Fibroblast of peridontal ligament (primary cell): ENCODE data around the gene SVOPL.
A peak's percentile ranks its signal among the peaks of the same experiment; 100 is the strongest.

Experiments
- DNase-seq: peaks from one replicate; pipeline ENCODE4 v3.0.0-alpha.2; 2010; ENCODE audit errors: extremely low read depth

SVOPL gene

DNA sequence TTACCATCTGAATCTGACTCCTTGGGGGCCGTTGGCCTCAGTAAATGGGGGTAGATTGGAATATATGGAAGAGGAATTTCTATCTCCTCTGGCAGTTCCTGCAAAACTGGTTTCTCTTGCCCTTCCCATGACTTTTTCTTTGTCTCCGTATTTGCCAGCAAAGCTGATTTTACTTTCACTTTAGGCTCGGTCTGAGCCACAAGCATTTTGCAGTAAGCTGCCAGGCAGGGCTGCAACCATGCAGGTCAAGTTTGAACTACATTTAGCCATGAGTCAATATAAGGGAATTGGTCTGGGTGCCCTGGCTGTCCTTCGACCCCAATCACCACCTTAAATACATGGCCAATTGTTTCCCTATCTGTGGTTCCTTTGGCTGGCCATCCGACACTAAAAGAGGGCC, 136.8 kb downstream of the SVOPL start:
- DNase-seq = peak; percentile 21

DNA sequence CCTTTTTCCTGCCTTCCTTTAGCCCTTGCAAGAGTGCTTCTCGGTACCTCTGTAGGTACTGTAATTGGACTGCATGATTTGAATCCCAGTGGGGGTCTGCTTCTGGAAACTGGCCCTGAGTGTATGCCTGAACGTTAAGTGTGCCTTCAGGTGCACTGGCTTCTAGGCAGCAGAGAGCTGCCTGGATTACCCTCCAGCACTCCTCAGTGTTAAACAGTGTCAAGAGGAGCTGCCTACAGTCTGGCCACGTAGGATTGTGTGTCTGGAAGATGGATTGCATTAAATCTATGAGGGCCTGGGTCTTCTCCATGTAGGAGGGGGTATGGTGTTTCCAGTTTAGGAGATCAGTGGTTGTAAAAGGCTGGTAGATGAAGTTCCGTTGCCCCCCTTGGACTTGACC, 137.4 kb downstream of the SVOPL start:
- DNase-seq = no peak

DNA sequence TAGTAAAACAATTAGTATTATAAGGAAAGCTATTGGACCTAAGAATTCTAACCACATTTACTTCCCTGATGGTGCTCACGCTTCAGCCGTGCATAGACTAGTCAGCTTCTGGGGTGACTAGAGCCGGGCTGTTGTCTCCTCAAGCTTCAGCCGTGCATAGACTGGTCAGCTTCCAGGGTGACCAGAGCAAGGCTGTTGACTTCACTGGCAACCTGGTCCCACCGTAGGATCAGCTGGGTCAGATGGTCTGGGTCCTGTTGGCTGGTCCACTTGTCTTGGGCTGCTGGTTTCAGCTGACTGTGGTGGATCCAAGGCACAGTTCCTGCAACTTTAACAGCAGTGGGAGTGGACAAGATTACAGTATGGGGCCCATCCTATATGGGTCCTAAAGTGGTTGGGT, 141.7 kb downstream of the SVOPL start:
- DNase-seq = no peak

DNA sequence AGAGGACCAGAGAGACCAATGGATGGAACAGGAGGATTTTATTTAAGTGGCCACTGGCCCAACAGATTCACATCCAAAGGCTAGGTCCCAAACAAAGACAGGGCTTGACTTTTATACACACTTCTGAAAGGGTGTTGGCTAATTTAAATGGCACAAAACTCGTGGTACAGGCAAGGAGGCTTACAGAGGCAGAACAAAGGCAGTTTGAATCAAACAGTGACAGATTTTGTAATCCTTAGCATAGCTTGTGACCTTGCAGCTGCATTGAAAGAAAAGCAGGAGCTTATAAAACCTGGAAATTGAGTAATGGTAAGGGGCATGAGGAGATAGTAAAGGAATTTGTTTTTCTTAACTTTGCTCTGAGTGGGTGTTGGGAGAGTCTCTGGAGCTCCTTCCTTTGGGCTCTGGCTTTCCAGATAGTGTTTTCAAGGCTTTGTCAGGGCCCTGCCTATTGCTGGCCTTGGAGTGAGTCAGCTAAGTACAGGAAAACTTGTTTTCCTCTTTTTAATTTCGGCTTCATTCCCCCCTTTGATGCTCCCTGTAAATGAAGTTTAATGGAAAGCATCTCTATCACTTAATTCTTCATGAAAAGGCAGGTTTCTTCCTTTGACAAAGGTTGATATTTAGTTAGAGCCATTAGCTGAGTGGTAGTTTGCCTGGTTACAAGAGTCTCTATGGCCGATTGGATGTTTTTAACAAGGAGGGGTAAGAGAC, 144.2 kb downstream of the SVOPL start:
- DNase-seq = peak; percentile 10

DNA sequence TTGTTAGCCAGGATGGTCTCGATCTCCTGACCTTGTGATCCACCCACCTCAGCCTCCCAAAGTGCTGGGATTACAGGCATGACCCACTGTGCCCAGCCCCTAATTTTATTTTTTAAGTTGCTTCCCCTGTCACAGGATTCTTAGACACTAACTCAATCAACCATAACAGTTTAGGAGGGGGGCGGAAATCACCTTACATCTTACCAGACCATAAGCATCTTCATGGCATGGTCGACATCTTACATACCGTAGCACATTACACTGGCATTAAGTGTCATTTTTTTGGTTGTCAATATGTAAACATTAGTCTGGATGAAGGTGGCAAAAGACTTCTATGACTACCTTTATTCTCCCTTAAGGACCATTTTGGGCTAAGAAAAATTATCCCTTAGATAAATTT, 145.5 kb downstream of the SVOPL start:
- no peak for DNase-seq

DNA sequence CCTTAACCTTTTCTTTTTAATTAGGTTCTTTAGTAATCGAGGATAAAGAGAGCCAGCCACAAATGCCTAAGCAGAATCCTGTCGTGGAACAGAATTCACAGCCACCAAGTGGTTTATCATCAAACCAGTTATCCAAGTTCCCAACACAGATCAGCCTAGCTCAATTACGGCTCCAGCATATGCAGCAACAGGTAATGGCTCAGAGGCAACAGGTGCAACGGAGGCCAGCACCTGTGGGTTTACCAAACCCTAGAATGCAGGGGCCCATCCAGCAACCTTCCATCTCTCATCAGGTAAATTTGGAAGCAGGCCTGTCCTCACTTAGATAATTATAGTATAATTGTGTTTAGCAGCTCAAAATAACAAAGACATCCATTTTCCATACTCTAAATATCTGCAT, 146.5 kb downstream of the SVOPL start:
- DNase-seq = no peak

DNA sequence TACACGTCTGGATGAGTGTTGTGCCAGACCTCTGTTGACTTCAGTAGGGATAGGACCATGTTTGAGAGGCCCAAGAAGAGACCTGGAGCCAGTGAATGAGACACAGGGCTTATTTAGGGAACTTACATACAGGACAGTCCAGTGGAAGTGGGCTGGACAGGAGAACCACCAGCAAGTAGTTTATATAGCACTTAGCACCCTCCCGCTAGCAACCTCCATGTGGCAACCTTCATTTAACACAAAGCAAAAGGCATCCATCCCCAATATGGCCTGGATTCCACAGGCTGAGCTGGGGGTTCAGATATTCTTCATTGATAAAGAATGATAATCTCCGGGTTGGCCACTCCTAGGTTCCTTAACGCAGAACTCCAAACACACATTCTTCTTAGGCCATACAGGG, 147.4 kb downstream of the SVOPL start:
- no peak for DNase-seq

DNA sequence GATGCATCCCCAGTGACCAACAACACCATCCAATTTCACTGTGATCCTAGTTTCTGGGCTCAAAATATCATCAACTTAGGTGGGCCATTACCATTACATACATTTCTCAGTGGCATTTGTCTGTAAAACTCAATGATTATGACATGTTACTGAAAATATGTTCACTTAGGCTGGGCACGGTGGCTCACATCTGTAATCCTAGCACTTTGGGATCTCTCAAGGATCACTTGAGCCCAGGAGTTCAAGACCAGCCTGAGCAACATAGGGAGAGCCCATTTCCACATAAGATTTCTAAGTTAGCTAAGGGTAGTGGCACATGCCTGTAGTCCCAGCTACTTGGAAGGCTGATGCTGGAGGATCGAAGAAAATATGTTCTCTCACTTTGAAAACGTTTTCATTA, 150.1 kb downstream of the SVOPL start:
- DNase-seq = no peak

DNA sequence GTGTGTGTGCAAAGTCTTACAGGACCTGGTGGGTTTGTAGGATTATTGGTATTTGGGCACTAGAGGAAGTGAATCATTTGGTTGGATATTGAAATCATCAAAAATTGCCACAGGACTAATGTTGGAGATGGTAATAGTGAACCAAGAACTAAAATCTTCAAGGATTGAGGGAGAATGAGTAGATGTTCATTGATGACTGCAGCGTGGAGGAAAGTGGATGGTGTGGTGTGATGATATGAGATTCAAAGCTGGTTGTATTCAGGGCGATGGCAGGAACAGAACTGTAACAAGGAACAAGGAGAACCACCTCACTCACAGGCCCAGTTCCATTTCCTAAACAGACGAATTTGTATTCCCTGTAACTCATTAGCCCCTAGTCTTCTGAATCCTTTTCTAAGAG, 150.8 kb downstream of the SVOPL start:
- no peak for DNase-seq

DNA sequence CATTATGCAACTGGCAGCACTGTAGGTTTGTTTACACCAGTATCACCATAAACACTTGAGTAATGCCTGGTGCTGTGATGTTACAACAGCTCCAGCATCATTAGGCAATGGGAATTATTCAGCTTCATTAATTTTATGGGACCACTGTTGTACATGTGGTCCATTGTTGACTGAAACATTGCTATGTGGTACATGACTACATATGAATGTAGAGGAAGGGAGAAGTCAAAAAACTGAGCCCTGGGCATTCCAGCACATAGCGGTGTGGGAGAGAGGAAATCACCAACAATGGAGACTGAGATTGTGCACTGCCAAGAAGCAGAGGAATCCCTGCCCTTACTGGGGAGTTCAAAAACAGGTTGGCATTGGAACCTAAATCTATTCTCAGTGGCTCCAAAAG, 152.1 kb downstream of the SVOPL start:
- DNase-seq = no peak

DNA sequence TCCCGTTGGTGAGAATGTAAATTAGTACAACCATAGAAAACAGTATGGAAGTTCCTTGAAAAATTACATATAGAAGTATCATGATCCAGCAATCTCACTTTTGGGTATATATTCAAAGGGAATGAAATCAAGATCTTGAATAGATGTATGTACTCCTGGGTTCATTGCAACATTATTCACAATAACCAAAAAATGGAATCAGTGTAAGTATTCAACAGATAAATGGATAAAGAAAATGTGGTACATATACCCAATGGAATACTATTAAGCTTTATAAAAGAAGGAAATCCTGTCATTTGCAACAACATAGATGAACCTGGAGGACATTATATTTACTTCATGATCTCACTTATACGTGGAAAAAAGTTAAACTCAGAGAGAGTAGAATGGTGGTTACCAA, 154.3 kb downstream of the SVOPL start:
- no peak for DNase-seq

DNA sequence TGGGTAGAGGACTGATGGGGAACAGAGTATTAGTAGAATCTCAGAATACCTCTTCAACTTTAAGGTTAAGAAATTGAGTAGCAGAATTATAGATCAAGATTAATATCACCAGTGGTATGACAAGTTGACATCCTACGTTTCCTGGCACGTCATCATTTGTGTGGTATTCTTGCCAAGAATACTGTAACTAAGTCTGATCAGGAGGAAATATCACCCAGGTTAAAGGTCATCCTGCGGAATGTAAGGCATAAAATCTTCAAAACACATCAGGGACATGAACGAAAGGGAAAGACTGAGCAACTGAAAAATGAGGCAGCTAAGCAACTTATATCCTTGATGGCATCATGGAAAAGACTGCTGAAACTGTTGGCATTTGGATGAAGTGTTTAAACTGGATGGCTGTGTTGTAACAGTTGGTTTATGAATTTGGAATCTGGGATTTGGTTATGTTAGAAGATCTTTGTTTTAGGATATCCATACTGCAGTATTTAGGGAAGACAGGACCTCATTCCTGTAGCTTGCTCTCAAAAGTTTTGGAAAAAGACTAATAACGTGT, 155.0 kb downstream of the SVOPL start:
- no peak for DNase-seq

DNA sequence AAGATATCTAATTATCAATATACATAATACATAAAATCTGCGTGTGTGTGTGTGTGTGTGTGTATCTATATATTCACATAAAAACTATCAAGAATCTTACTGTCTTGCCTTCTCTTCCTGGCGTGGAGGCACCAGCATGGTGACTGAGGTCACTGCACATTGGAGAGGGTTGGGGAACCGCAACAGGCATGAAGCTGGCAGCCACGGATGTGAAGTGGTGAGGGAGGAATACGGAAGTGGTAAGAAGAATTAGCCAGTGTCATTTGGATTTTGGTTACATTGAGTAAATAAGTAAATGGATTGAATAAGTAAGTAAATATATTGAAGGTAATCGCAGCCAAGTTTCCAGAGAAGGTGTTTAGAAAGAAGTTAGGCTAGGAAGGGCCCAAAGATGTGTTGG, 156.0 kb downstream of the SVOPL start:
- no peak for DNase-seq
